Astrocyte (in vitro differentiated cells and primary cell): ENCODE measurements around the gene DDN. TPM values are rescaled to one million over a fixed set of nuclear protein-coding genes. Genes with fewer than 3 reads are reported as not detected.

Source experiments
- DNase-seq: peaks from one replicate; pipeline ENCODE4 v3.0.0-alpha.2; 2010; ENCODE audit warnings: low read depth
- FAIRE-seq: peaks from 2 replicates; lab custom pipeline; 2011; peaks lifted over from hg19 to GRCh38; lab: Jason Lieb, UNC
- H2AFZ ChIP-seq: 2 replicates; pipeline ENCODE4 v1.6.0; 2012; ENCODE audit warnings: low read depth, low read length, inconsistent platforms
- H3K27ac ChIP-seq: 2 replicates; pipeline ENCODE4 v1.5.1; 2011; ENCODE audit warnings: low read depth, low read length, inconsistent platforms
- H3K27me3 ChIP-seq: 2 replicates; pipeline ENCODE4 v1.6.0; 2011; ENCODE audit warnings: low read length, inconsistent platforms; ENCODE audit not compliant: insufficient read depth
- H3K36me3 ChIP-seq: 2 replicates; pipeline ENCODE4 v1.5.1; 2011; ENCODE audit warnings: low read length, inconsistent platforms; ENCODE audit not compliant: insufficient read depth
- H3K4me1 ChIP-seq: 2 replicates; pipeline ENCODE4 v1.5.1; 2011; ENCODE audit warnings: low read length, inconsistent platforms; ENCODE audit not compliant: insufficient read depth
- H3K4me2 ChIP-seq: 2 replicates; pipeline ENCODE4 v1.6.0; 2012; ENCODE audit warnings: low read length, inconsistent platforms
- H3K4me3 ChIP-seq: 2 replicates; pipeline ENCODE4 v1.5.1; 2011; ENCODE audit warnings: low read depth, mild to moderate bottlenecking, low read length, inconsistent platforms; ENCODE audit not compliant: insufficient read depth
- H3K79me2 ChIP-seq: 2 replicates; pipeline ENCODE4 v1.6.0; 2012; ENCODE audit warnings: mild to moderate bottlenecking, low read length, inconsistent platforms; ENCODE audit not compliant: insufficient read depth
- H3K9ac ChIP-seq: 2 replicates; pipeline ENCODE4 v1.6.0; 2012; ENCODE audit warnings: mild to moderate bottlenecking, low read length, inconsistent platforms
- H3K9me3 ChIP-seq: 2 replicates; pipeline ENCODE4 v1.5.1; 2012; ENCODE audit warnings: low read depth, mild to moderate bottlenecking, low read length, inconsistent platforms; ENCODE audit not compliant: insufficient read depth
- H4K20me1 ChIP-seq: 2 replicates; pipeline ENCODE4 v1.6.0; 2012; ENCODE audit warnings: low read length, inconsistent platforms; ENCODE audit not compliant: insufficient read depth
- H3K27ac Mint-ChIP-seq: one replicate; pipeline ENCODE4 v1.8.0; 2021; ENCODE audit warnings: mild to moderate bottlenecking, mixed read lengths; ENCODE audit not compliant: unreplicated experiment
- H3K27me3 Mint-ChIP-seq: one replicate; pipeline ENCODE4 v1.8.0; 2021; ENCODE audit warnings: low read depth, mixed read lengths; ENCODE audit not compliant: unreplicated experiment
- H3K36me3 Mint-ChIP-seq: one replicate; pipeline ENCODE4 v1.8.0; 2021; ENCODE audit warnings: low read depth, mixed read lengths; ENCODE audit not compliant: unreplicated experiment
- H3K4me1 Mint-ChIP-seq: one replicate; pipeline ENCODE4 v1.8.0; 2021; ENCODE audit warnings: low read depth, mixed read lengths; ENCODE audit not compliant: unreplicated experiment
- H3K4me3 Mint-ChIP-seq: one replicate; pipeline ENCODE4 v1.8.0; 2021; ENCODE audit warnings: mild to moderate bottlenecking, moderate library complexity, mixed read lengths; ENCODE audit not compliant: unreplicated experiment
- H3K9me3 Mint-ChIP-seq: one replicate; pipeline ENCODE4 v1.8.0; 2021; ENCODE audit warnings: mild to moderate bottlenecking, mixed read lengths; ENCODE audit not compliant: unreplicated experiment
- CTCF ChIP-seq: IDR thresholded peaks from 2 replicates; pipeline ENCODE4 v1.5.1; 2011; ENCODE audit warnings: low read depth, mild to moderate bottlenecking, inconsistent platforms, low read length, moderate library complexity; ENCODE audit not compliant: insufficient read depth
- EZH2 ChIP-seq: IDR thresholded peaks from 2 replicates; pipeline ENCODE4 v1.6.1; 2012; ENCODE audit warnings: mild to moderate bottlenecking, low read length, inconsistent platforms; ENCODE audit not compliant: insufficient read depth
- total RNA-seq: library from RNA; stranded (reverse); gene quantifications from 2 replicates; pipeline ENCODE4 v1.2.1, GENCODE V29; 2021

Gene DDN
- total RNA-seq, 1 donor from 2014 or later = 0.50 TPM

- no peak for TF ChIP-seq CTCF
- no peak for TF ChIP-seq EZH2
- Histone ChIP-seq H3K36me3 (peaks cover 22% of the 10 kb centered on the region), H3K9ac (peak overlapping the region; percentile 40), H2AFZ (no peak overlapping the region), H3K4me2 (peak overlapping the region; percentile 91), H4K20me1 (peaks cover 7% of the 10 kb centered on the region), H3K4me3 (no peak overlapping the region), H3K4me1 (peaks cover 13% of the 10 kb centered on the region), H3K27me3 (no peaks in the 10 kb centered on the region), H3K9me3 (no peaks in the 10 kb centered on the region), H3K27ac (peak overlapping the region; percentile 96), H3K79me2 (peaks cover 28% of the 10 kb centered on the region)
- Mint-ChIP-seq H3K27me3 (no peaks in the 10 kb centered on the region), H3K27ac (peak overlapping the region; percentile 95), H3K9me3 (no peaks in the 10 kb centered on the region), H3K4me3 (peak overlapping the region; percentile 57), H3K36me3 (peaks cover 14% of the 10 kb centered on the region), H3K4me1 (peaks cover 19% of the 10 kb centered on the region)
- DNase-seq = no peak
- FAIRE-seq = no peak
Measured at GRCh38 chr12:49019443-49020324, 20.5 kb upstream of the DDN start.

GRCh38 chr12:49019120-49019430 is 19.9 kb upstream of the DDN start:
- no peak for TF ChIP-seq CTCF
- no peak for TF ChIP-seq EZH2
- Histone ChIP-seq H4K20me1 (peaks cover 13% of the 10 kb centered on the region), H3K4me2 (peak overlapping the region; percentile 91), H3K27me3 (no peaks in the 10 kb centered on the region), H3K4me1 (peaks cover 13% of the 10 kb centered on the region), H3K4me3 (peak overlapping the region; percentile 98), H3K9me3 (no peaks in the 10 kb centered on the region), H3K36me3 (peaks cover 21% of the 10 kb centered on the region), H3K9ac (peak overlapping the region; percentile 98), H3K79me2 (peaks cover 32% of the 10 kb centered on the region), H2AFZ (peak overlapping the region; percentile 68), H3K27ac (peak overlapping the region; percentile 96)
- no peak for DNase-seq
- Mint-ChIP-seq H3K4me1 (peaks cover 19% of the 10 kb centered on the region), H3K27ac (peak overlapping the region; percentile 95), H3K36me3 (peaks cover 13% of the 10 kb centered on the region), H3K9me3 (no peaks in the 10 kb centered on the region), H3K27me3 (no peaks in the 10 kb centered on the region), H3K4me3 (peak overlapping the region; percentile 94)
- FAIRE-seq = no peak
